Adipocyte (in vitro differentiated cells): ENCODE data around the gene PPEF1.

ENCODE experiments used
- DNase-seq: peaks from one replicate; pipeline ENCODE4 v3.0.0-alpha.2; 2015; ENCODE audit warnings: low read depth
- H3K27me3 ChIP-seq: replicated peaks from 2 replicates; pipeline ENCODE4 v1.7.0; 2013; ENCODE audit warnings: mild to moderate bottlenecking, low read length, moderate library complexity; ENCODE audit not compliant: control insufficient read depth, insufficient read depth
- H3K36me3 ChIP-seq: 2 replicates; pipeline ENCODE4 v1.7.0; 2013; ENCODE audit warnings: low read length, mild to moderate bottlenecking, moderate library complexity; ENCODE audit not compliant: control insufficient read depth, insufficient read depth, severe bottlenecking
- H3K4me1 ChIP-seq: 2 replicates; pipeline ENCODE4 v1.7.0; 2013; ENCODE audit warnings: mild to moderate bottlenecking, low read length, moderate library complexity; ENCODE audit not compliant: control insufficient read depth, insufficient read depth
- H3K4me3 ChIP-seq: 2 replicates; pipeline ENCODE4 v1.7.0; 2013; ENCODE audit warnings: mild to moderate bottlenecking, low read length, moderate library complexity
- H3K9ac ChIP-seq: 2 replicates; pipeline ENCODE4 v1.7.0; 2013; ENCODE audit warnings: mild to moderate bottlenecking, low read length, moderate library complexity
- H3K9me3 ChIP-seq: 2 replicates; pipeline ENCODE4 v1.7.0; 2013; ENCODE audit warnings: mild to moderate bottlenecking, low read length, moderate library complexity; ENCODE audit not compliant: control insufficient read depth

PPEF1 gene

DNA sequence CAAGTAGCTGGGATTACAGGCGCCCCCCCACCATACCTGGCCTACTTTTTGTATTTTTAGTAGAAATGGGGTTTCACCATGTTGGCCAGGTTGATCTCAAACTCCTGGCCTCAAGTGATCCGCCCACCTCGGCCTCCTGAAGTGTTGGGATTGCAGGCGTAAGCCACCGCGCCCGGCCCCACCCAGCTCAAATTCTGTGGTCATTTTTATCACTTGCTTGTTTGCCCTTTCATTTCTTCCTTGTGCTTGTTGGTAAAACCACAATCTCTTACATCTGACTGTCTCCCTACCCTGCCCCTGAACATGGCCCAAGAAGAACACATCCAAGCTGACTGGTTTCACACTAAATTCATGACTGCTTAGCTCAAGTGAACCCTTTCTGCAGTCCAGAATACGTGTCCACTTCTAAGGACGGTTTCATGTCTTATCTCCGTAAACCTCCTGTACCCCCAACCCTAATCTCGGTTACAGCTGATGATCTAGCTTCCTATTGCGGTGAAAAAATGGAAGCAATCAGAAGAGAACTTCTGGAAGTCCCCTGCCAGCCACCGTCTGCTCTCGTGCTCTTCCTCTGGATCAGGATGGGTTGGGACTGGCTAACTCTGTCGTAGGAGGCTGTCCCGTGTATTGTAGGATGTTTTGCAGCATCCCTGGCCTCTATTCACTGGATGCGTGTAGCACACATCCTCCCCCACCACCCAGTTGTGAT lies 30.1 kb upstream of the PPEF1 start:
- Histone ChIP-seq H3K9me3 (no peaks in the 10 kb centered on the region), H3K27me3 (no peaks in the 10 kb centered on the region), H3K9ac (no peak overlapping the region), H3K4me3 (no peak overlapping the region), H3K36me3 (no peaks in the 10 kb centered on the region), H3K4me1 (no peaks in the 10 kb centered on the region)
- DNase-seq: no peak

DNA sequence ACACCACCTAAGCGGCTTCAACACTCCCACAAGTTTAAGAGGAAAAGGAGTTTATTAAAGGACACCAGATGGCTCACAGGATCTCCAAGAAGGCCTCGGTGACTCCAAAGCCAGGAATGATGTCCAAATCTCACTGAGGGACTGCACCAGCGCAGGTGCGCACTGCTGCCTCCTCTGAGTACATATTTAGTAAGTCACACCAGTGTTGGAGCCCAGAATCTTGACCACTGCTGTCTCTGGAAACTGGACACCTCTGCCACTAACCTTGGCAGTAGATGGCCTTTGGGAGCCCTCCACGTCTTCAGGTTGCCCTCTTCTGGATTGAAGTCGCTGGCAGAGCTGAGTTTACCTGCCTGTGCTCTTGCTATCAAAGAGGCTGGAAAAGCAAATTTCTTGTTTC lies 25.4 kb upstream of the PPEF1 start:
- Histone ChIP-seq H3K9me3 (no peaks in the 10 kb centered on the region), H3K4me3 (no peak overlapping the region), H3K36me3 (no peaks in the 10 kb centered on the region), H3K27me3 (peaks cover 8% of the 10 kb centered on the region), H3K9ac (no peak overlapping the region), H3K4me1 (no peaks in the 10 kb centered on the region)
- no peak for DNase-seq

DNA sequence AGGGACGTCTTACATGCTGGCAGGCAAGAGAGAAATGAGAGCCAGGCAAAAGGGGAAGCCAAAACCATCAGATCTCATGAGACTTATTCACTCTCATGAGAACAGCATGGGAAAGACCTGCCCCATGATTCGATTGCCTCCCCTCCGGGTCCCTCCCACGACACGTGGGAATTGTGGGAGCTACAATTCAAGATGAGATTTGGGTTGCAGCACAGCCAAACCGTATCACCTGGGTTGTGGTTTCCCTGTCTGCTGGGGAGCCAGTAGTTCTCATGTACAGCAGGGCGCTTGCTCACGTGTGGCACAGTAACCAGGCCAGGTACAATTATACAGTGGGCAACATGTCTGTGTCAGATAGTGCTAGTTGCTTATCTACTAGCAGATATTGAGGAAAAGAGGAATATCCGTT lies 24.5 kb upstream of the PPEF1 start:
- DNase-seq: no peak

DNA sequence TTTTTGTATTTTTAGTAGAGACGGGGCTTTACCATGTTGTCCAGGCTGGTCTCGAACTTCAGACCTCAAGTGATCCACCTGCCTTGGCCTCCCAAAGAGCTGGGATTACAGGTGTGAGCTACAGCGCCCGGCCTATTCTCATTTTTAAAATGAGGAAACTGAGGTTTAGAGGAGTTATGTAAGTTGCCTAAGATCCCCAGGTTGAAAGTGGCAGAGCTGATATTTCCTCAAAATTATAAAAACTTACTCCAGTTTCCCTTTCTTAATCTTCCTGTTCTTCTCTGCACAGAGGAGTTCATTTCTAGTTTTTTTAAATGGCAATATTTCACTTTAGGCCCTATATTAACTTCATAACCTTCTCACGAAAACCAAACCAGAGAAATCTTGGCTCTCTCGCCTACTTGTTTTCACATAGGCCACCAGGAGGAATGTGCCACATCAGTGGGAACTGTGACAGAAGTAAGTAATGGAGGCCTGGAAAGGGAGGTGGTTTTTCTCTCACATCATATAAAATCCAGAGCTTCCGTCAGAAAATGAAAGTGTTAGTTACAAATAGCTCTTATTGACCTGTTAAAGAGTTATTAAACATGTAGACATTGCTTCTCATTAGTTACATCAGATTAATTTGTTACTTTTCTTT lies 19.5 kb upstream of the PPEF1 start:
- no peaks in the 10 kb centered on the region for H3K36me3 ChIP-seq
- H3K4me3 ChIP-seq: no peak overlapping the region
- no peak overlapping the region for H3K9ac ChIP-seq
- H3K4me1 ChIP-seq: no peaks in the 10 kb centered on the region
- H3K27me3 ChIP-seq: peaks cover 10% of the 10 kb centered on the region
- no peak for DNase-seq
- H3K9me3 ChIP-seq: peaks cover 4% of the 10 kb centered on the region

More for the DNA sequence above, 24.5 kb upstream of the PPEF1 start:
- Histone ChIP-seq H3K9ac (no peak overlapping the region), H3K27me3 (peaks cover 8% of the 10 kb centered on the region), H3K9me3 (no peaks in the 10 kb centered on the region), H3K4me1 (no peaks in the 10 kb centered on the region), H3K4me3 (no peak overlapping the region), H3K36me3 (no peaks in the 10 kb centered on the region)

DNA sequence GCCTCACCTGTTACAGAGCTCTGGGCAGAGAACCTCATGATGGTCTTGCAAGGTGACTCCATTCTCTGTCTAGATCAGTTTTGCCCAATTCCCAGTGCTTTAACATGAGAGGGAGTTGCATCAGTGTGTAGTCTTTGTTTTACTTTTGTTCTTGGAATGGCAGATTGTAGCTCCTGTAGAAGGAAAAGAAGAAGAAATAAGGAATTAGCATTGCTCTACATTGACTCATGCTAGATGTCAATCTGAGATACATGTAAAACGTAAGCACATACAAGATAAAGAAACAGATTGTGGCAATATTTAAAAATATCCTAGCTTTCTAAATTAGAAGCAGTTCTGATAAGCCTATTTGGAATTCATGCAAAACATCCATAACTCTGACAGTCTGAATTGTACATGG lies 16.0 kb upstream of the PPEF1 start:
- H3K36me3 ChIP-seq: no peaks in the 10 kb centered on the region
- no peak for DNase-seq
- H3K27me3 ChIP-seq: peaks cover 6% of the 10 kb centered on the region

DNA sequence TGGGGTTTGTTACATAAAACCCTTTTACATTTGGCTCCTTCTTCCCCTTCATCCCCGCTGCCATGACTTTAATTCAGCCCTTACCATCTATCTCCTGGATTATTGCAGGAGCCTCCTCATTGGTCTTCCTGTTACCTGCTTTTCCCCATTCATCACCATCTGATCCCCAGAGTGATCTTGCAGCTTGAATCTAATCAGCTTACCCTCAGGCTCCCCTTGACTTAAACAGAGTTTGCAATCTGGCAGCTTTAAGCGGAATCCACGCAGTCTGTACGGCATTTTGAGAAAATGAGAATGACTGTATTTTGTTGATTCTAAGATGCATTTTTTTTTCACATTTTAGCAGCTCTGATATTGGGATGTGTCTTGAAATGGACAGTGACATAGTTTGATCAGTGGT lies 14.9 kb upstream of the PPEF1 start:
- peaks cover 9% of the 10 kb centered on the region for H3K9me3 ChIP-seq
- no peak for DNase-seq
- no peaks in the 10 kb centered on the region for H3K4me1 ChIP-seq
- H3K27me3 ChIP-seq: peaks cover 6% of the 10 kb centered on the region
- H3K9ac ChIP-seq: no peak overlapping the region
- H3K4me3 ChIP-seq: no peak overlapping the region
- no peaks in the 10 kb centered on the region for H3K36me3 ChIP-seq

More for the DNA sequence above, 16.0 kb upstream of the PPEF1 start:
- H3K4me3 ChIP-seq: no peak overlapping the region
- H3K9me3 ChIP-seq: peaks cover 9% of the 10 kb centered on the region
- H3K4me1 ChIP-seq: no peaks in the 10 kb centered on the region
- no peak overlapping the region for H3K9ac ChIP-seq

DNA sequence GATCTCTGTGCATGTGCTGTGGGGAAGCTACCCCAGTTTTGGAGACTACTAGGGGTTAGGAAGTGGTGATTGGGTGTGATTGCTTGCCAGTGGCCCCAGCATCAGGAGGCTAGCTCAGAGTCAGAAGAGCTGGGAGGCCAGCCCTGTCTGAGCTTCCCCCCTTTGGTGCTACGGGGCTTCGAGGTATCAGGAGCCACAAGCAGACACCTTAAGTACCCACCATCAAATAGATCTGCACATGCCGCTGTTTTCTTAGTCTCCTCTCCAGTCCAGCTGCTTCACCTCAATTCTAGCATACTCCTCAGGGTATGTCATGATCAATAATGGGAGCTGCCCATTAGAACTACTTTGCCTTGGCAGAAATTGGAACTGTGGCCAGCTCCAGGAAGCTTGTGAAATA lies 10.8 kb upstream of the PPEF1 start:
- Histone ChIP-seq H3K4me3 (no peak overlapping the region), H3K27me3 (peaks cover 12% of the 10 kb centered on the region), H3K9ac (no peak overlapping the region), H3K9me3 (peaks cover 5% of the 10 kb centered on the region), H3K4me1 (no peaks in the 10 kb centered on the region), H3K36me3 (no peaks in the 10 kb centered on the region)
- no peak for DNase-seq

DNA sequence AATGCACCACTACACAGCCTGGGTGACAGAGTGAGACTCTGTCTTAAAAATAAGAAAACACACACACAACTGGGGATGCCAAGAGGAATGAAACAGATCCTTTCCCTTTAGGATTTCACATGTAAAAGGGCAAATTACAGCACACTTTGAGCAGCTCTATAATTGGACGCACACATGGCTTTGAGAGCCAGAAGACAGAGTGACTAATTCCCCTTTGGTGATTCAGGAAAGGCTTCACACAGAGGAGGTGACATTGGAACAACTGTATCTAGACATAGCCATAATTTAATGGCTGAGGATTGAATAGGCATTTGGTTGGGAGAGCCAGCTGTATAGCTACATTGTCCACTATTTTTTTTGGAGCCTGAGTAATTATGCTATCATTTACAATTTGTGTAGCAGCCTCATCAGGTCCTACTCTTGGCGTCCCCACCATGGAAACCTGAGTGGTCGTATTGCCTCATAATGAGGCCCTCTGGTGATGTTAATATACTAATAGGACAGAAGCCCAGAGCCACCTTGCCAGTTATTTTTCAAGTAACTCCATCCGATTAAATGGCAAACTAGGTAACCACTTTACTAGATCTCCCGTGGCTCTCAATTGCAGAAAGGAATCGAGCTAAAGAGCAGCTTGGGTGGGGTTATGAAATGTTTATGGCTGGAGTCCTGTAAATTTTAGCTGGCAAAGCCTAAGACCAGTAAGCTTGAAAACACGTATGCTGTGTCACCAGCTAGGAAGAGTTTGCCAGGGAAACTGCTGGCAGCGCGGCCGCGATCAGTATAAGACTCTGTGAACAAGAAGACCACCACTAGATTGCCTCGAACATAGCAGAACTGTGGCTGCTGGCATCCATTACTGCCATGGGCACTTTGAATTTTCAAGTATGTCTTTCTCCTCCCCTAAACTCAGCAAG lies 8.5 kb upstream of the PPEF1 start:
- H3K9me3 ChIP-seq: peaks cover 5% of the 10 kb centered on the region

DNA sequence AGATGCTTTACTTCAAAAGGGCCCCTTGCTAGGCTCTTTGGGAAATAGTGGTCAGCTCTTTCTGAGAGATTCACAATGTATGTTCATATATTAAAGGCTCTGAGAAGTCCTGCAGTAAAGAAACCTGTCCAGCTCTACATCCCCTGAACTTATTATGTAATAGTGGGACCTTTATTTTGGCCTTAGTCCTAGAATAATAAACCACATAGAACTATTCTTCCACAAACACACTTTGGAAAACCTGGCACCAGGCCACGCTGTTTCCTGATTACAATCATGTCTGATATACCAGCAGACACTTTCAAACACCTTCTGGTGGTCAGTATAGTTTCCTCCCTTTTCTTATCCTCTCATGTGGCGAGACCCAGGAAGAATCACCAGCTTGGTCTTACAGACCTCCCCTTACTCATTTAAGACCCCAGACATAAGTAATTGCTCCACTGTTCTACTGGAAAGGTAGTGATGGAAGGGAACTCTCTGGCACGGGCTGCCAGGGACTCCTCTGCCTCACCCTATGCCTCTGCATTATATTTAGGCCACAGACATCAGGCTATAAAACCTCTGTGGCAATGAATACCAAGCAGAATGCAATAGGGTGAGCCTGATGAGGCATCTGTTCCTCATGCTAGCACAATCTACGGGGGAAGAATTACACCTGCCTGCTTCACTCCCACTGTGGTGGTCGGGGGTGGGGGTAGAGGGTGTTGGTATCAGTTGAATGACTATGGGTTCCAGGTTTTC lies 5.7 kb upstream of the PPEF1 start:
- Histone ChIP-seq H3K27me3 (peaks cover 6% of the 10 kb centered on the region), H3K4me1 (no peaks in the 10 kb centered on the region), H3K9me3 (no peaks in the 10 kb centered on the region), H3K9ac (no peak overlapping the region), H3K36me3 (no peaks in the 10 kb centered on the region), H3K4me3 (no peak overlapping the region)
- no peak for DNase-seq

More for the DNA sequence above, 8.5 kb upstream of the PPEF1 start:
- H3K36me3 ChIP-seq: no peaks in the 10 kb centered on the region
- peaks cover 6% of the 10 kb centered on the region for H3K27me3 ChIP-seq
- H3K9ac ChIP-seq: no peak overlapping the region
- no peak for DNase-seq
- no peak overlapping the region for H3K4me3 ChIP-seq
- no peaks in the 10 kb centered on the region for H3K4me1 ChIP-seq

DNA sequence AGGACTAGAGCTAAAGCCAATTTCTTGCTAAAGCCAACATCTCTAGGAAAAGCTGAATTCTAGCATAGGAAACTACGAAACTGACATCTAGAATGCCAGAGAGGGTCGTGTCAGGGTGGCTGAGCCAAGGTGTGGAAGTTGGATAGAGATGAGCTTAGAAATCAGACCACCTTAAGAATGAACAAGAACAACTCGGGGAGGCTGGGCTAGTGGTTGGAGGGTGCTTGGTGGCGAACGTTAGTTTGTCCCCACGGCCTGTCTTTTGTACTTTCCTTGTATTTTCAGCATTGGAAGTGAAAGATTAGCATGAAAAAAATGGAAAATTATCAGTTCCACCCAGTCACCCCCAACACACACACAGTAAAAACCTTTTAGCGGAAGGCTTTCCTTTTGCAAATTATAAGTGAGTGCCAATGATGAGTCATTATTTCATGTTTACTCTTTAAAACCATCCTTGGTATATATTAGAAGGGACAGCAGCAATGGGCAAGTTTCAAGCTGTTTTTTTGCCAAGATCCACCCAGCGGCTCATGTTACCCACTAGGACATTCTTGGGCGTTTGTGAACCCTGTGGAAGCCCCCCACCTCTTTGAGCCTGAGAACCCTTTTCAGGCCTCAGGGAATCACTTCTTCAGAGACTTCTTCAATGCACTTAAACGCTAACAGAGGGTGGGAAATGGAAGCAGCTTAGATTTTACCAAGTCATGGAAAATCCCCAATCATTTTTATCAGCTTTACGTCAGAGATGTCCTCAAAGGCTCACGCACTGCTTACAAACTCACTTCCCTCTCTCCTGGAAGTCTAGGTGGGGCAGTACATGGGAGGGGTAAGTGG lies 4.9 kb upstream of the PPEF1 start:
- no peak overlapping the region for H3K4me3 ChIP-seq
- H3K9me3 ChIP-seq: peaks cover 3% of the 10 kb centered on the region
- peak; percentile 75 for DNase-seq

More for the DNA sequence above, 4.9 kb upstream of the PPEF1 start:
- Histone ChIP-seq H3K27me3 (peaks cover 12% of the 10 kb centered on the region), H3K9ac (no peak overlapping the region), H3K36me3 (no peaks in the 10 kb centered on the region), H3K4me1 (no peaks in the 10 kb centered on the region)
